Activated T-helper 2 cell treated with anti-CD3 and anti-CD28 coated beads, Interferon-gamma antibody, Interleukin-2, Interleukin-4, amounts not matched to agents 10 μg/mL and 5 μg/mL and 100 μg/mL, durations not matched to agents 14 hours and 24 hours and 36 hours (primary cell): ENCODE data around the gene DCAF15. TPM values are rescaled to one million over a fixed set of nuclear protein-coding genes. Genes with fewer than 3 reads are reported as not detected.

ENCODE experiments used
- DNase-seq: peaks from one replicate; pipeline ENCODE4 v3.0.0; 2021; ENCODE audit warnings: low spot score
- H3K27ac Mint-ChIP-seq: one replicate; pipeline ENCODE4 v1.8.0; 2021; ENCODE audit warnings: mixed read lengths
- H3K27me3 Mint-ChIP-seq: one replicate; pipeline ENCODE4 v1.8.0; 2021; ENCODE audit warnings: low read depth, mixed read lengths
- H3K36me3 Mint-ChIP-seq: one replicate; pipeline ENCODE4 v1.8.0; 2021; ENCODE audit warnings: low read depth, mixed read lengths
- H3K4me1 Mint-ChIP-seq: one replicate; pipeline ENCODE4 v1.8.0; 2021; ENCODE audit warnings: low read depth, mixed read lengths
- H3K4me3 Mint-ChIP-seq: one replicate; pipeline ENCODE4 v1.8.0; 2021; ENCODE audit warnings: low read depth, mild to moderate bottlenecking, moderate library complexity, mixed read lengths
- H3K9me3 Mint-ChIP-seq: one replicate; pipeline ENCODE4 v1.8.0; 2021; ENCODE audit warnings: mixed read lengths
- intact Hi-C: fragments of 100-400 bp; cut with micrococcal nuclease; formaldehyde crosslinking; loops from one replicate; pipeline ENCODE4 v1.15.1; 2023
- total RNA-seq: library from RNA; stranded (reverse); gene quantifications from 2 replicates; pipeline ENCODE4 v1.2.3, GENCODE V29; 2022

DCAF15 gene
- total RNA-seq, 1 donor from 2014 or later, result 60.6 TPM

- Mint-ChIP-seq H3K4me3 (no peak overlapping the region), H3K27ac (no peak overlapping the region), H3K27me3 (no peaks in the 10 kb centered on the region), H3K9me3 (no peaks in the 10 kb centered on the region), H3K4me1 (peaks cover 15% of the 10 kb centered on the region), H3K36me3 (peaks cover 41% of the 10 kb centered on the region)
- DNase-seq, result no peak
- intact Hi-C loops, result no loop called here
Measured at GRCh38 chr19:13956365-13956744, 4.0 kb downstream of the DCAF15 start.

GRCh38 chr19:13957051-13957450 lies 4.7 kb downstream of the DCAF15 start:
- intact Hi-C loops, result no loop called here
- no peaks in the 10 kb centered on the region for H3K27me3 Mint-ChIP-seq
- no peak overlapping the region for H3K4me3 Mint-ChIP-seq
- peaks cover 9% of the 10 kb centered on the region for H3K4me1 Mint-ChIP-seq
- H3K36me3 Mint-ChIP-seq, result peaks cover 45% of the 10 kb centered on the region
- DNase-seq, result no peak
- no peaks in the 10 kb centered on the region for H3K9me3 Mint-ChIP-seq
- no peak overlapping the region for H3K27ac Mint-ChIP-seq

- Mint-ChIP-seq H3K4me1 (peaks cover 9% of the 10 kb centered on the region), H3K4me3 (no peak overlapping the region), H3K9me3 (no peaks in the 10 kb centered on the region), H3K27ac (no peak overlapping the region), H3K27me3 (no peaks in the 10 kb centered on the region), H3K36me3 (peaks cover 45% of the 10 kb centered on the region)
- intact Hi-C loops, result no loop called here
- no peak for DNase-seq
Measured at GRCh38 chr19:13958043-13958442, 5.7 kb downstream of the DCAF15 start.

- DNase-seq, result no peak
- no peaks in the 10 kb centered on the region for H3K27me3 Mint-ChIP-seq
- H3K9me3 Mint-ChIP-seq, result no peaks in the 10 kb centered on the region
- no peak overlapping the region for H3K27ac Mint-ChIP-seq
- intact Hi-C loops, result no loop called here
- H3K4me3 Mint-ChIP-seq, result no peak overlapping the region
- peaks cover 2% of the 10 kb centered on the region for H3K4me1 Mint-ChIP-seq
- H3K36me3 Mint-ChIP-seq, result peaks cover 45% of the 10 kb centered on the region
Measured at GRCh38 chr19:13959141-13959961, 7.0 kb downstream of the DCAF15 start.

GRCh38 chr19:13959962-13960862 lies 7.9 kb downstream of the DCAF15 start:
- intact Hi-C loops, result no loop called here
- H3K4me1 Mint-ChIP-seq, result no peaks in the 10 kb centered on the region
- no peak overlapping the region for H3K4me3 Mint-ChIP-seq
- H3K27ac Mint-ChIP-seq, result no peak overlapping the region
- no peaks in the 10 kb centered on the region for H3K9me3 Mint-ChIP-seq
- H3K36me3 Mint-ChIP-seq, result peaks cover 44% of the 10 kb centered on the region
- no peaks in the 10 kb centered on the region for H3K27me3 Mint-ChIP-seq
- no peak for DNase-seq

DNA sequence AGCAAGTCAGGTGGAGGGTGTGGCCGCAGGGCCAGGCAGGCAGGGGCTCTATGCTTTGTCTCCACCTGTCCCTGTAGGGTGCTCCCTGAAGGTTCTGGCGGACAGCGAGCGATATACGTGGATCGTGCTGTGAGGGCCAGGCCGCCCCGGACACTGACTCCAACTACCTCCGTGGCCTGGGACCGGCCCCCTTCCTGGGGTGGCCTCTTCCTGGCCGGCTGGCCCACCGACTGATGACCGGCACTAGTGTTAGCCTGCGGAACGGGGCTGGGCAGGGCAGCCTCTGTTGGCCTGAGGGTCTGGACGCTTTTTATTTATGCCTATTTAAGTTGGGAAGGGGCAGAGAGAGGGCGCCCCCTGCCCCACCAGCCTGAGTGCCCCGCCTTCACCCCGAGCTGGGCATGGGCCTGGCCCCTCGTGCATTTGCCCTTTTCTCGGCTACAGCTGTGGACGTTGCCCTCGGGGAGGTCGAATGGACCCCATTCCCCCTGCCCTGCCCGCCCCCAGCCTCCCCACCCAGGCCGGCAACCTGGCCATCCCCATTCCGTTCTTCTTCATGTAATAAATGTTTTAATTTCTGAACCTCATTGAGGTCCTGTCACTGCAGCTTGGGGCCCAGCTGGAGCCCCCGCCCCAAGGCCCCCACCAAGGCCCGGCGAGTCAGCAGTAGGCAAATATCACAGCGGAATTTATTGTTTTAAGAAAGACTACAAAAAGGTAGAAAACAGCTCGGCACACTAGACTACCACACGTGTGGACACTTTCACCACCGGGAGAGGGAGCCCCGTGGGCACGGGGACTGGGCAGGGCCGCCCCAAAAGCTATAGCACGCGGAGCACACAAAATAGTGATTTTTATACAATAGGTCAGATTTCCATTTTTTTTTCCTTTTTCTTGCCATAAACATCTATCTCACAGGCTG lies 8.8 kb downstream of the DCAF15 start:
- intact Hi-C loops, result no loop called here
- no peak for DNase-seq
- peaks cover 39% of the 10 kb centered on the region for H3K36me3 Mint-ChIP-seq
- H3K4me3 Mint-ChIP-seq, result no peak overlapping the region
- no peaks in the 10 kb centered on the region for H3K4me1 Mint-ChIP-seq
- H3K9me3 Mint-ChIP-seq, result no peaks in the 10 kb centered on the region
- H3K27ac Mint-ChIP-seq, result no peak overlapping the region
- H3K27me3 Mint-ChIP-seq, result no peaks in the 10 kb centered on the region

DNA sequence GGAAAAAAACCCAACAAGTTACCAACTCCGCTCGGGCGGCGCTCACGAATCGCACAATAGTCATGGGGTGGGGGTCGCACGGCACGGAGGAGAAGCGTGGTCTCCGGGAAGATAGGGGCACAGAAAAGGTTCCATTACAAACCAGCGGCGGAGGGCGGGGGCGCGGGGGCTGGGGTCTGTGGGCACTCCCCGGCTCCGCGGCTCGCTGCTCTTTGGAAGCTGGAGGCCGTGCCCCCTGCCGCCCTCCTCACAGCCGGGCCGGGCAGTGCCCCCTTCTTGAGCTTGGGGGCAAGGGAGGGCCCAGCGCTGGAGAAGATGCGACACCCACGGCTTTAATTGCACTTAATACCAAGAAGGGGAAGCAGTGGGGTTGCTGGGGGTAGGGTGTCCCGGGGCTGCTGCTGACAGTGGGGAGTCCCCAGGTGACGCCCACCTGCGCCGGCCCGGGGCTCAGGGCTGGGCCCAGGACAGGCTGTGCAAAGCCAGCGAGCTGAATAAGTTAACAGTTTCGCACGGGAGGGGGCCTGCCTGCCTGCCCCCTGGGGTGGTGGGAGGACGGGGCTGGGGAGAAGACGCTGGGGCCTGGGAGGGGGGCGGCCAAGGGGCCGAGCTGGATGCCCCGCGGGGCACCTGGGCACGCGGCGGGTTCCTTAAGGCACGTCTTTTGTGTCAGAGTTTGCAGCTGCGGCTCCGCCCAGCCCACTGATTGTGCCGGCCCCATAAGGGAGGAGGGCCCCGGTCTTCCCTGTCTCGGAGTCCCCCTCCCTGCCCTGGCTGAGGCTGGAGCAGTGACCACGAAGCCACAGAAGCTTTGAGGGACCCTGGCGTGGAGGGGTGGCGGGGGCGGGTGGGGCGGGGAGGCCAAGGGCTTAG lies 9.8 kb downstream of the DCAF15 start:
- intact Hi-C loops, result no loop called here
- Mint-ChIP-seq H3K27me3 (no peaks in the 10 kb centered on the region), H3K27ac (no peak overlapping the region), H3K36me3 (peaks cover 33% of the 10 kb centered on the region), H3K4me1 (no peaks in the 10 kb centered on the region), H3K4me3 (no peak overlapping the region), H3K9me3 (no peaks in the 10 kb centered on the region)
- DNase-seq, result no peak

- Mint-ChIP-seq H3K36me3 (peaks cover 32% of the 10 kb centered on the region), H3K4me3 (no peak overlapping the region), H3K27me3 (no peaks in the 10 kb centered on the region), H3K27ac (no peak overlapping the region), H3K4me1 (no peaks in the 10 kb centered on the region), H3K9me3 (no peaks in the 10 kb centered on the region)
- intact Hi-C loops, result no loop called here
- no peak for DNase-seq
Measured at GRCh38 chr19:13962699-13963602, 10.6 kb downstream of the DCAF15 start.

DNA sequence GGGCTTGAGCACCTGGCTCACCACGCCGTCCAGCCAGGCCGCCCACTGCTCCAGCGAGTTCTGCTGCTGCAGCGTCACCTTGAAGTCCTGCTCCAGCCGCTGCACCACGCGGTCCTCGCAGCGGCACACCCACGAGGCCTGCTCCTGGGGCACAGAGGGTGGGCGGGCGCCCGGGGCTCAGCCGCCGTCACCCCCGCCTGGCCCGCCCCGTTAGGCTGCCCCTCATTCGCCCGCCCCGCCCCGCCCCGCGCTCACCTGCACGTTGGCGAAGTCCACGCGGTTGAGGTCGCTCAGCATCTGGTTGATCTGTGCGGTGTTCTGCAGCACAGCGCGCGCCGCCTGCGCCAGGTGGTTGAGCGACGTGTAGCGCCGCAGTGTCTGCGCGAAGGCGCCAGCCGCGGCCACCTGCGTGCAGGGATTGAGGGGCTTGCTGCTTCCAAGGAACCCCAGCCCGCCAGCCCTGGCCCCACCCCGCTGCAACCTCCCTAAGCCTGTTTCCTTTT lies 11.3 kb downstream of the DCAF15 start:
- Mint-ChIP-seq H3K9me3 (no peaks in the 10 kb centered on the region), H3K4me3 (no peak overlapping the region)
- intact Hi-C loops, result no loop called here

GRCh38 chr19:13964776-13965175 lies 12.5 kb downstream of the DCAF15 start:
- intact Hi-C loops, result no loop called here
- H3K27me3 Mint-ChIP-seq, result no peaks in the 10 kb centered on the region
- no peak for DNase-seq
- H3K36me3 Mint-ChIP-seq, result peaks cover 32% of the 10 kb centered on the region
- no peaks in the 10 kb centered on the region for H3K4me1 Mint-ChIP-seq
- H3K27ac Mint-ChIP-seq, result peak overlapping the region; percentile 55
- H3K4me3 Mint-ChIP-seq, result no peak overlapping the region
- H3K9me3 Mint-ChIP-seq, result no peaks in the 10 kb centered on the region

More for the DNA sequence above, 11.3 kb downstream of the DCAF15 start:
- no peak for DNase-seq
- Mint-ChIP-seq H3K36me3 (peaks cover 27% of the 10 kb centered on the region), H3K4me1 (no peaks in the 10 kb centered on the region), H3K27ac (no peak overlapping the region), H3K27me3 (no peaks in the 10 kb centered on the region)

- no peaks in the 10 kb centered on the region for H3K9me3 Mint-ChIP-seq
- no peak overlapping the region for H3K4me3 Mint-ChIP-seq
- peaks cover 25% of the 10 kb centered on the region for H3K36me3 Mint-ChIP-seq
- H3K4me1 Mint-ChIP-seq, result no peaks in the 10 kb centered on the region
- no peak for DNase-seq
- intact Hi-C loops, result no loop called here
- no peak overlapping the region for H3K27ac Mint-ChIP-seq
- H3K27me3 Mint-ChIP-seq, result no peaks in the 10 kb centered on the region
Measured at GRCh38 chr19:13965377-13965896, 13.1 kb downstream of the DCAF15 start.
